C4-2B (cell line): ENCODE results near the gene IWS1.

Experiments
- H3K27ac ChIP-seq: fragments of 450-650 bp; 2 replicates; pipeline ENCODE4 v1.5.1; 2017
- ZFX ChIP-seq: fragments of 450-650 bp; IDR thresholded peaks from 2 replicates; pipeline ENCODE4 v1.6.1; 2017
- TF ChIP-seq, protein P1 (sequence below): fragments of 450-650 bp; conservative IDR thresholded peaks from 2 replicates; pipeline ENCODE4 v1.5.1; 2017; ENCODE audit warnings: mild to moderate bottlenecking

Gene IWS1

DNA sequence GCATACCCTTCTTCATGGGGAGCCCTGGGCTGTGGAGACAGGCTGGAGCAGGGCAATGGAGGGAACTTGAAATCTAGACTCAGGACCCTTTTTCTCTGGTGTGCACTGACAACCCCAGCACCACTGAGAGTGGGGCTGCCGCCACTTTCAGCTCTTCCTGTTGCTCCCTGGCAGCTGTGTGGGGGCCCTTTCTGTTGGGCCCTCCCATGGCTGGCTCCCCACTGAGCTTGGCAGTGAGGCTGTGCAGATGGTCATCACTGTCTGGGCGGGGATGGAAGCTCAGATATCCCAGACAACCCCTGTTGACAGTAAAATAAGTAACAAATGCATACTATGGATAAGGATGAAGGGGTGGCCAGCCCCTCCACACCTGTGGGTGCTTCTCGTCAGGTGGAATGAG is 15.9 kb upstream of the IWS1 start:
- TF ChIP-seq, protein P1, sequence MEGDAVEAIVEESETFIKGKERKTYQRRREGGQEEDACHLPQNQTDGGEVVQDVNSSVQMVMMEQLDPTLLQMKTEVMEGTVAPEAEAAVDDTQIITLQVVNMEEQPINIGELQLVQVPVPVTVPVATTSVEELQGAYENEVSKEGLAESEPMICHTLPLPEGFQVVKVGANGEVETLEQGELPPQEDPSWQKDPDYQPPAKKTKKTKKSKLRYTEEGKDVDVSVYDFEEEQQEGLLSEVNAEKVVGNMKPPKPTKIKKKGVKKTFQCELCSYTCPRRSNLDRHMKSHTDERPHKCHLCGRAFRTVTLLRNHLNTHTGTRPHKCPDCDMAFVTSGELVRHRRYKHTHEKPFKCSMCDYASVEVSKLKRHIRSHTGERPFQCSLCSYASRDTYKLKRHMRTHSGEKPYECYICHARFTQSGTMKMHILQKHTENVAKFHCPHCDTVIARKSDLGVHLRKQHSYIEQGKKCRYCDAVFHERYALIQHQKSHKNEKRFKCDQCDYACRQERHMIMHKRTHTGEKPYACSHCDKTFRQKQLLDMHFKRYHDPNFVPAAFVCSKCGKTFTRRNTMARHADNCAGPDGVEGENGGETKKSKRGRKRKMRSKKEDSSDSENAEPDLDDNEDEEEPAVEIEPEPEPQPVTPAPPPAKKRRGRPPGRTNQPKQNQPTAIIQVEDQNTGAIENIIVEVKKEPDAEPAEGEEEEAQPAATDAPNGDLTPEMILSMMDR: no peak
- TF ChIP-seq ZFX: no peak
- H3K27ac ChIP-seq: no peak overlapping the region

DNA sequence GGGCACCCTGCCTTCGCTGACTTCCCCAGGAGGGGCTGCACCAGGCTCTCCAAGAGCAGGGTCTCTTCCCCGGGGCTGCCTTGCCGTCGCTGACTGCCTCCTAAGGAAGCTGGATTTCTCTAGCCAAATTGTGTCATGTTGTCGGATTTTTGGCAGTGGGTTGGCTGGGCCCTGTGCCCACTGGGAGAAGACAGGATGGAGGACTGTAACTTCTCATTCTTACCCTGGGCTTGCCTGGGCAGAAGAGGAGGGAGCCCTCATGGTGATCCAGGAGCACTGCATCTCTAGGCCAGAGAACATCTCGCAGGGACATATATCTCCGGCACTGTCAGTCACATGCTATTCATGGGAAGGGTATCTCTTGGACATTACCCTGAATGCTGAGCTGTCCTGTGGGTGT is 15.5 kb upstream of the IWS1 start:
- TF ChIP-seq, protein P1: no peak
- no peak for TF ChIP-seq ZFX
- H3K27ac ChIP-seq: no peak overlapping the region

DNA sequence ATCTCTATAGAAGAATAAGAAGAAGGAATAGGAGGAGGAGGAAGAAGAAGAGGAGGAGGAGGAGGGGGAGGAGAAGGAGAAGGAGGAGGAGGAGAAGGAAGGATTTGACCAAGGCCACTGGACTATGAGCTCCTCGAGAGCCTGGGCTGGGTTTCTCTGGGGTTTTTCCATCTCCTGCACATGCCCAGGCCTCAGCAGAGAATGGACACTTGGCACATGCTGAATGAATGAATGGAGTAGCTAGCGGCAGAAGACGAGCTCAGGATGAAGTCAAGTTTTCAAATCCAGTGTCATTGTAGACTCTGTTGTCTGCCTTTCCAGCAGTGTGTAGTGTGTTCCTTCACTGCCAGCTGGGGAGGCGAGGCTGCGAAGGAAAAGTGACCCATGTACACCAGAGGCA is 11.4 kb upstream of the IWS1 start:
- no peak overlapping the region for H3K27ac ChIP-seq

DNA sequence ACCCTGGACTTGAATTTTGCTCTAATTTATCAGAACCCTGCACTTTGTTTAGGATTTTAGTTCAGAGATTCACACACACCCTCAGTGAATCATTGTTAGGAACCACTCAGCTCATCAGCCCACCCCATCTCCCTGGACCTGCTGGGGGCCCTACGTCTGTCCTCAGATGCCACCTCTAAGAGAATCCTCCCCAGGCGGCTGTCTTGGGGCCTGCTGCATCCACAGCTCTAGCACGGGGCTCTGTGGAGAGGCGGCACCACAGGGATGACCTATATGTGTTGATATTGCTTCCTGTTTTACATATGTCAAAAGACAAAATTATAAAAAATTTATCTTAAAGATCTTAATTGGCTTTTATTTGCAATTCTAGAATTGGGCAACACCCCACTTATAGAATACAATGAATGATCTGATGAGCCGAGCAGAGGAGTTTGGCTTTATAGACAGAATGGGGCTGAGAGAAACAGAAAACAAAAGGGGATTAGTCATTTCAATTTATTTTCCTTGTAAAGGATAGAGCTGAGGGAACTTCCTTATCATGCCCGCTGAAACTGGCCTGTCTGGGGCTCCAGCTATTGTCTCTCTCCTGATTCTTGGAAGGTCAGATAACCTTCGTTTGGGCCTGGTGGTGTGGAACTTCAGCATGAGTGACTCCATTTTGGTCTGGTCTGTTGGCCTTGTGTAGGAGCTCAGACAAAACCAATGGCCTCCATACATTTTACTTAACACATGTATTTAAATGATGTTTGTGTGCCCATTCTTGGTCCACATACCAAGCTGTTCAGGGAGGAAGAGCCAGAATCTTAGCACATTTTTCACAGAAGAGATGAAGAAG is 10.6 kb upstream of the IWS1 start:
- TF ChIP-seq ZFX: no peak
- TF ChIP-seq, protein P1: no peak
- H3K27ac ChIP-seq: no peak overlapping the region

More for the DNA sequence above, 11.4 kb upstream of the IWS1 start:
- TF ChIP-seq, protein P1: no peak
- TF ChIP-seq ZFX: no peak

DNA sequence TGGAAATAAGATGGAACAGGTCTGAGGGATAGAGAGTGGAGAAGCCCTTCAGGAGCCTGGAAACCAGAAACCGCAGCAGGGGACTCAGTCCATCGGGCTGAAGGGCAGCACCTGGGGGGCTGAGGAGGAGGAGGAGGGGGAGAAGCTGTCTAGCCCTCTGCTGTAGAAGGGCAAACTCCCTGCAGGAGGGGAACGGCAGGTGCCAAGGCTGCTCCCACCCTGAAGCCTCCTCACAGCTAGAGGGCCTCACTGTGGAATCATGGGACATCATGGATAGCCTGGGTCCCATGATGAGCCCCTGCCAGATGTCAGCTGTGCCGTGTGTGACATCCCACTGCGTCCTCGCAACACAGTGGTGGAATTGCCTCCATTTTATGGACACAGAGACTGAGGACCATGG is 9.6 kb upstream of the IWS1 start:
- TF ChIP-seq, protein P1: no peak
- TF ChIP-seq ZFX: no peak

DNA sequence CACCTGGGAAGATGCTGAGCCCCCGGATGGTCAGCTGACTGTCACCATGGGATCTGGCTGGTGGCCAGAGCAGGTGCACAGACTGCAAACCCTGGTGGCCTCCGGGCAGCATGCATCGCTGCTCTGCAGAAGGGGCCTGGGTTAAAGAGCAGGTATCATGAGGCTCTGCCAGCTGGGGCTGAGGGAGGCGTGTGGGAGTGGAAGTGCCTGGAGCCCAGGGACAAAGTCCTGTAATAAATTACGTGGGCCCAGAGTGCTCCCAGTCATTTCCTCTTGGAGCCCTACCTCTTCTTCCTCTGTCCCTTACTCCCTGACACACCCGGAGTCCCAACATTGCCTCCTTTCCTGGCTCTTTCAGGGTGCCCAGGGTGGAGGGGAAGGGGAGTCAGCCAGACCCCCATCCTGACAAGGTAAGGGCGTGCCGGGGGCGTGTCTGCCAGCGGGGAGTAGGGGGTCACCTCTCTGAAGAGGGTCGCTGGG is 9.2 kb upstream of the IWS1 start, which contains the start of gene MYO7B:
Gene MYO7B (plus strand): TSS at position 262 of the 480 bp plus-strand sequence. CDS start 24,040 bp downstream, outside the sequence.
- TF ChIP-seq, protein P1: no peak
- no peak for TF ChIP-seq ZFX
- no peak within 1 kb of the TSS for H3K27ac ChIP-seq

More for the DNA sequence above, 9.6 kb upstream of the IWS1 start:
- no peak overlapping the region for H3K27ac ChIP-seq

DNA sequence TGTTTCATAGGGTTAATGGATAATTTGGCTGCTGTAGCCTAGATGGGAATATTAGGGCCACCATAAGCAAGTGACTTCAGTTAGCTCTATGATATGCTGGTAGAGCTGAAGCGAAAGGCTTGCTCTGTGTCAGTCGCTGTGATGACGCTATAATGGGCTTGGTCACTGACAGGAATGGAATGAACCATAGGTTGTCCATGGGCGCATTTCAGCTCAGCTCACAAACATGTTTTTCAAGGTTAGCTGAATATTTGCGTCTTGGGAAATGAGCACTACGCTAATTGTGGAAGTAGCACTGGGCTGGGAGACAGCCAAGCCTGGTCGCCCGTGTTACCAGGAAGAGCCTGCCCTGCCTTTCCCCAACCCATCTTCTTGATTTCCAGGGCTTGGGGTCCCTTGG is 6.0 kb upstream of the IWS1 start:
- TF ChIP-seq, protein P1: no peak
- TF ChIP-seq ZFX: no peak
- no peak overlapping the region for H3K27ac ChIP-seq
